IPS-NIHi7 (cell line): ENCODE measurements around the gene MYF5.

Experiments used
- DNase-seq: peaks from one replicate; pipeline ENCODE4 v3.0.0; 2012; ENCODE audit warnings: mixed read lengths; ENCODE audit errors: extremely low spot score

The MYF5 gene

GRCh38 chr12:80716696-80717469 is at the start of gene MYF5:
TSS of gene MYF5 (plus strand) at chr12:80716912. CDS start at chr12:80717064, 152 bp downstream.
- no peak for DNase-seq

GRCh38 chr12:80670214-80670613 is 46.5 kb upstream of the MYF5 start:
- DNase-seq: no peak

- DNase-seq: peak; percentile 9
Measured at GRCh38 chr12:80676042-80676636, 40.6 kb upstream of the MYF5 start.

GRCh38 chr12:80676856-80677255 is 39.9 kb upstream of the MYF5 start:
- DNase-seq: no peak

- no peak for DNase-seq
Measured at GRCh38 chr12:80677994-80678393, 38.7 kb upstream of the MYF5 start.

- DNase-seq: no peak
Measured at GRCh38 chr12:80679346-80680131, 37.2 kb upstream of the MYF5 start.

GRCh38 chr12:80681287-80681686 is 35.4 kb upstream of the MYF5 start:
- no peak for DNase-seq

GRCh38 chr12:80681786-80682185 is 34.9 kb upstream of the MYF5 start:
- no peak for DNase-seq

GRCh38 chr12:80684077-80684495 is 32.6 kb upstream of the MYF5 start:
- DNase-seq: no peak

- no peak for DNase-seq
Measured at GRCh38 chr12:80690090-80690489, 26.6 kb upstream of the MYF5 start.

- no peak for DNase-seq
Measured at GRCh38 chr12:80690513-80690912, 26.2 kb upstream of the MYF5 start.

- DNase-seq: no peak
Measured at GRCh38 chr12:80692114-80692513, 24.6 kb upstream of the MYF5 start.

GRCh38 chr12:80697270-80697887 is 19.3 kb upstream of the MYF5 start:
- DNase-seq: no peak

GRCh38 chr12:80698256-80698655 is 18.5 kb upstream of the MYF5 start:
- DNase-seq: no peak

GRCh38 chr12:80698847-80699542 is 17.7 kb upstream of the MYF5 start:
- no peak for DNase-seq

GRCh38 chr12:80700327-80700726 is 16.4 kb upstream of the MYF5 start:
- DNase-seq: no peak

GRCh38 chr12:80701388-80701787 is 15.3 kb upstream of the MYF5 start:
- no peak for DNase-seq

GRCh38 chr12:80702889-80703805 is 13.6 kb upstream of the MYF5 start:
- no peak for DNase-seq

GRCh38 chr12:80704420-80704819 is 12.3 kb upstream of the MYF5 start:
- DNase-seq: no peak

- DNase-seq: no peak
Measured at GRCh38 chr12:80707126-80707829, 9.4 kb upstream of the MYF5 start, which contains the start of gene MYF6. TSS of gene MYF6 (plus strand) at chr12:80707634. CDS start at chr12:80707720, 86 bp downstream.
